LNCAP (cell line): ENCODE measurements around the gene CD47.

Experiments
- TF ChIP-seq, protein P1 (sequence below): fragments of 450-650 bp; IDR thresholded peaks from 2 replicates; pipeline ENCODE4 v1.5.1; 2017; ENCODE audit warnings: mild to moderate bottlenecking

CD47 gene

DNA sequence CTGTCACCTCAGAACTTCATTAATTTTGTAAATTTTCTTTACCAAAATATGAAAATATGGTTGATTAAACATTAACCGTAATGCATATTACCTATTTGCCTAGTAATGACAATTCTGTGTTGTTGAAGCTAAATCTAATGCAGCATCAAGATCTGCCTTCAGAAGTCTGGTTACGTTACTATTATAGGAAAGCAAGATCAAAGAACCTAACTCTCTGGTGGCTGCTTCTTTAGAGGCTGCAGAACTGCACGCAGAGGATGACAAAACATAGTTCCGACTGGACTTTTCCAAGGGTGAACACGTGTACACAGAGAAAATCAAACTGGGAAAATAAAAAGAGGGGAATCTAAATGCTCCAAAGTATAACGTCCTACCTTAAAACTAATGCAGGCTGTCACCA, 20.5 kb downstream of the CD47 start:
- TF ChIP-seq, protein P1, sequence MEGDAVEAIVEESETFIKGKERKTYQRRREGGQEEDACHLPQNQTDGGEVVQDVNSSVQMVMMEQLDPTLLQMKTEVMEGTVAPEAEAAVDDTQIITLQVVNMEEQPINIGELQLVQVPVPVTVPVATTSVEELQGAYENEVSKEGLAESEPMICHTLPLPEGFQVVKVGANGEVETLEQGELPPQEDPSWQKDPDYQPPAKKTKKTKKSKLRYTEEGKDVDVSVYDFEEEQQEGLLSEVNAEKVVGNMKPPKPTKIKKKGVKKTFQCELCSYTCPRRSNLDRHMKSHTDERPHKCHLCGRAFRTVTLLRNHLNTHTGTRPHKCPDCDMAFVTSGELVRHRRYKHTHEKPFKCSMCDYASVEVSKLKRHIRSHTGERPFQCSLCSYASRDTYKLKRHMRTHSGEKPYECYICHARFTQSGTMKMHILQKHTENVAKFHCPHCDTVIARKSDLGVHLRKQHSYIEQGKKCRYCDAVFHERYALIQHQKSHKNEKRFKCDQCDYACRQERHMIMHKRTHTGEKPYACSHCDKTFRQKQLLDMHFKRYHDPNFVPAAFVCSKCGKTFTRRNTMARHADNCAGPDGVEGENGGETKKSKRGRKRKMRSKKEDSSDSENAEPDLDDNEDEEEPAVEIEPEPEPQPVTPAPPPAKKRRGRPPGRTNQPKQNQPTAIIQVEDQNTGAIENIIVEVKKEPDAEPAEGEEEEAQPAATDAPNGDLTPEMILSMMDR = no peak

GRCh38 chr3:108067768-108068167, 23.1 kb downstream of the CD47 start:
- TF ChIP-seq, protein P1 = no peak

GRCh38 chr3:108065096-108065495, 25.7 kb downstream of the CD47 start:
- TF ChIP-seq, protein P1 = no peak

DNA sequence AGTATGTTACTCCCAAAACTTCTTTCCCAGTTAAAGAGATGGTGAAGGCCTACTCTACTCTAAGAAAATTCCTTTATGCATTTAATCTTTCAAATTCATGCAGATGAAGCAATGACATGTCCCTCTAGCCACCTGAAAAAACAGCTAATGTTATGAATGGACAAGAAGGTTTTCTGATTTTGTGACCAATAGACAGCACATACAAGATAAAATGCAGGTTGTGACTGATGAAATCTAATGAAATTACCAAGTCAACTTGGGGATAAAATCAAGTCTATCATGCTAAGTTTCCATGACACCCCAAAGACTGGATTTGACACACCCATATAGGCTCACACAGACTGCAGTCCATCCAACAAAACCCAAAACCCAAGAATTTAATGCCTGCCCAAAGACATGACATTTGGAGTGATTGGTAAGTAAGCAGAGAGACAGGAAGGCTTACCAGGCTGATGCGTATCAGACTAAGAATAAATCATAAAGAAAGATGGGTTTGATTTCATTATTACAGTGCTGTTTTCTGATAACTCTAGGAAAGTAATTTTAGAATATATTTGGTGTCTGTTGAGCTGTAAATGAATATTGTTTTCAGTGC, 26.4 kb downstream of the CD47 start:
- TF ChIP-seq, protein P1 = no peak

DNA sequence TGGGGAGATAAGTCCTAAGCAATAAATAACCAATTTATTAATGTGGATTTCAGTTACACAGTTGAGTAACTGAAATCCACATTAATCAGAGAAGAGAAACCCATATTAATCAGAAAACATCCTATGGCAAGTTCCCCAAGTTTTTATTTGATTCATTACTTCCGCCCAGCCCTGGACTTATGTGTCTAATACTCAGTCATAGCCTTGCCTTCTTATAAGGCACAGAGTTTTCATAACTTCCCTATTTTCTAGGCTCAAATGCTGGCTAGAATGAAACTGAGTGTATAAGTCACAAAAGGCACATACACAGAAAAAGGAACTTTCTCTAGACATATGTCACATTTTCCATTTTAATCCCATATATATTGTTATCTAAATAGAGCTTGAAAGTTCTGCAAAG, 28.8 kb downstream of the CD47 start:
- TF ChIP-seq, protein P1 = no peak

- TF ChIP-seq, protein P1 = no peak
Observed at GRCh38 chr3:108060331-108060730, 30.5 kb downstream of the CD47 start.

DNA sequence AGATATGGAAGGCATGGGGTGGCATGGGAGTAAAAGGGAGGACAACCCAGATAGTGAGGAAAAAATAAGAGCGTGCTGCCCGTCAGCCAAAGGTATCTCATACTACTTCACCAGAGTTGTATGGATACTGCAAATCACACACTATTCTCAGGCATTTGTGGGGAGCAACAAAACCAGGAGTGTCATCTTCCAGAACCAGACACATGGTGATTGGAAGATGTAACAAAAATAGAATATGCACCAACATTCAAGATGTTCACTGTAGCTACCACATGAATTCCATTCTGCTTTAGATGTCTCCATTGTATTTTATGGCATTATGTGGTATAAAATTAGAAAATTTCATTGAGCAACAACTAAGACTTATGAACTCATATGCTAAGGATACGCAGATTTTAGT, 34.9 kb downstream of the CD47 start:
- TF ChIP-seq, protein P1 = no peak

GRCh38 chr3:108054935-108055334, 35.9 kb downstream of the CD47 start:
- TF ChIP-seq, protein P1 = no peak
